Bone marrow (tissue), 2 donors: ENCODE measurements around the gene IGLL5.
A peak's percentile ranks its signal among the peaks of the same experiment; 100 is the strongest.

Experiments
- DNase-seq, 2 donors: peaks; one replicate each; lab custom pipeline; 2025; lab: John Stamatoyannopoulos, UW

Gene IGLL5

DNA sequence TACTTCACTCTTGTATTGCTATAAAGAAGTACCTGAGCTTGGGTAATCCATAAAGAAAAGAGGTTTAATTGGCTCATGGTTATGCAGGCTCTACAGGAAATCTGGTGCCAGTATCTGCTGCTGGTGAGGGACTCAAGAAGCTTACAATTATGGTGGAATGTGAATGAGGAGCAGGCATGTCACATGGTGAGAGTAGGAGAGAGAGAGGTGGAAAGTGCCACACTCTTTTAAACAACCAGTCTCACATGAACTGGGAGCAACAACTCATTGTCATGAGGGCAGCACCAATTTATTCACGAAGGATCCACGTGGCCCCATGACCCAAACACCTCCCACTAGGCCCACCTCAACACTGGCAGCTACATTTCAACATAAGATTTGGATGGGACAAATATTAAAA is 24.6 kb upstream of the IGLL5 start:
- no peak for DNase-seq

DNA sequence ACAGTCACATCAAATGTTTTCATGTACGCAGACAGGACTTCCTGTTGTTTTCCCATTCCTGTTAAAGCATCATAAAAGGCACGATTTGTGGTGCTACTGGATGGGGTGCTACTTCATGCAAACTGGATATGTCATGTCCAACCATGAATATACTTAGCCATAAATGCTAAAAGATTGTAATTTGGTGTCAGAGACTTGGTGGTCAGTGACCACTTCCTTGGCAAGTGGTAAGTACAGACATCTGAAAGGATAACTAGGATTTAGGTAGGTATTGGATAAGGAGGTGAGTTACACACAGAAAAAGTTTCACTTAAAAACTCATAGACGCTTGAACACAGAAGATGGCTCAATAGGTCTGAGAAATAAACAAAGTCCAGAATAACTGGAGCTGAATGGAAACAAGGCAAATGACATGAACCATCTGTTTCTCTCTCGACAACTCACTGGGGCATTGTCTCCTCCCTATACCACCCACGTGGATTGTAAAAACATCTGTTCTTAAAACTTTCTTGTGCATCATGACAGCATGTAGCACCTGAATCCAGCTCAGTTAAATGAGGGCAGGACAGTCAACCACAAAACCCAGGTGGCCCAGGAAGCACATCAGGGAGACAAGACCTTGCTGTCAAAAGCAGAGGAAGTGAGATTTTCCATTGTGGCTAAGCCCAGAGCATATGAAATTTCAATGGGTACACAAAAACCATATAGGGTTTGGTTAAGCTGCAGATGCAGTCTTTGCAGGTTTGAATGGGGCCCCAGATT is 22.1 kb upstream of the IGLL5 start:
- no peak for DNase-seq

DNA sequence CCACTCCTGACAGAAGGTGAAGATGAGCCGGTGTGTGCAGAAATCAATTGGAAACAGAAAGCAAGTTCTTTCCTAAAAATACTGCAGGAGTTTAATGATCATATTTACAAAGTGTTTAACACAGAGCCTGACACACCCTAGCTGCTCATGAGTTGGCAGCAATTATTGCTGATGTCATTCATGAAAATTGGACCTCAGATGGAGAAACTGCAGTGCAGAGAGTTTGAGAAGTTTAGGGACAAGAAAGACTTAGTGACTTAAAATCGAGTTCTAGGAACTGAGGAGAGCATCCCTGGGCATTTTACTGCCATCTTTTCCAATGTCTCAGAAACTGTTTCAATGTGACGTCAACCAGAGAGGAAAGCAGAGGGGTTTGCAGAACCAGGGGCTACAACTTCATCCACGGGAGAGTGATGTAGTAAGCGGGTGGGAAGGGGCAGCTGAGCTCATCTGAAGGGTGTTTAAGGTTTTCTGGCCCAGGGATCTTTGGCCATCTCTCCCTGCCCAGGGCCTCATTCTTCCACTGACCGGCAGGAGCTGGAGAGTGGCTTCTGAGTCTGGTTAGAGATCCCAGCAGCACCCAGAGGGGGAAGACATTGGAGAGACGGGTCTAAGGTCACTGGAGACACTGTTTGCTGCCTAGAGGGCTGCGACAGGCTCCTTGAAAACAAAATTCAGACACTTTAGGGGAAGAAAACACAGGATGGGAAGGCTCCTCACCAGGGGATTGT is 21.1 kb upstream of the IGLL5 start:
- DNase-seq, result no peak

DNA sequence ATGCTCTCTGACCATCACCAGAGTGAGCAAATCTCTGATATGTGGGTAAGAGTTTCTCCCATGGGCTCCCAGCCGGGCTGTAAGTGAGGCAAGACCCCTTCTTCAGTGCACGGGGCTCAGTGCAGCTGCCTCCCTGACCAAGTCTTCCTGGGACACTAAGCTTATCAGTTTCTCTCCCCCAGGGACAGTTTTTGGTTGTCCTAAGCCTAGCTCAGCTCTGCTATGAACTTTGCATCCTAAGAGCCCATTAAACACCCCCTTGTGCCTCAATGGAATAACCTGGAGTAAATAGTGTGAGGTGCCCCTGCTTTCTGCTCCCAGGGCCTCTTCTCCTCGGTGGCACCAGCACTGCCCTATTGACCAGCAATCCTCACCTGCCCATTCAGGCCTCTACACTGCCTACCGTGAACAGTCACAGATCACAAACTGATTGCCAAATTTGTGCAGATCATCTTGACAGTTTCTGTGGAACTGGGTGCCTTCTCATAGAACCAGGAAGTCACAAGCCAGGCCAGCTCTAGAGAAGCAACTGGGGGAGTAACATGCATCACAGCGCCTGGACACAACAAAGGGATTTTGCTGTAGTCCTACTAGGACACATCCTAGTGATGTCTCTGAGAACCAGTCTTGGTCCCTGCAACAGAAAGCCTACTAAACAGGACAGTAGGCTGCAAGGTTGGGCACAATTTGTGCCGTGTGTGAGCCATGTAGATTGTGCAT is 19.5 kb upstream of the IGLL5 start:
- no peak for DNase-seq

DNA sequence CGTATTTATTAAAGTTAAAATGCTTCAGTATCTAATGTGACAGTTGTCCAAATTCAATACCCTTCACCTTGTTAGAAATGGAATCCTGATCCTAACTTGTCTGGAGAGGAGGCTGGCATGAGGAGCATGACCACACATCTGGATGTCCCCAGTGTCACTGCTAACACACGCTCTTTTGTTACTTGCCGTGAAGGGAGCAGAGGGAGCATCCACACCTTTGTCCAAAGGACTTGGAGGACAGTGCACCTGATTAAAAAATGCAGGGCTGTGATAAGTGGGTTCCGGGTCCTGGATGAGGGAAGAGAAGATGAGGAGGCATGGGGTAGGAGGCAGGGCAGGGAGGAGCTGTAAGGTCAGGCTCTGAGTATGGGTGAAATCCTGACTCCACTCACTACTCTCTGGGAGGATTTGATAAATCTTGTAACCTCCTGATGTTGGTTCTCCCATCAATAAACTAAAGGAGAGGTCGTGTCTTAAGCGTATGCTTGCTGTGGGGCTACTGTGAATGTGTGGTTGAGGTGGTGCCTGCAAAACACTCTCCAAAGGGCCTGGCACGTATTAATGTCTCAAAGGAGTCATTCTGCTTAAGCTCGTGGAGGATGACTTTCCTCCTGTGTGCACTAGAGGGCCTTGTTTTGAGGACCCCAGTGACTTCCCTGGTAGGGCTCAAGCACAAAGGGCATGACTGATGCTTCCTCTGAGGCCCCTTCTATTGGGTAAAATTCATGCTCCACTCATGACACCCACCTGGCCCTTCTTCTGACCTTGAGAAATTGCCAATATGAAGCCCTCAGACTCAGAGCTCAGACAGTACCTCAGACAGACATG is 16.8 kb upstream of the IGLL5 start:
- DNase-seq, result no peak

DNA sequence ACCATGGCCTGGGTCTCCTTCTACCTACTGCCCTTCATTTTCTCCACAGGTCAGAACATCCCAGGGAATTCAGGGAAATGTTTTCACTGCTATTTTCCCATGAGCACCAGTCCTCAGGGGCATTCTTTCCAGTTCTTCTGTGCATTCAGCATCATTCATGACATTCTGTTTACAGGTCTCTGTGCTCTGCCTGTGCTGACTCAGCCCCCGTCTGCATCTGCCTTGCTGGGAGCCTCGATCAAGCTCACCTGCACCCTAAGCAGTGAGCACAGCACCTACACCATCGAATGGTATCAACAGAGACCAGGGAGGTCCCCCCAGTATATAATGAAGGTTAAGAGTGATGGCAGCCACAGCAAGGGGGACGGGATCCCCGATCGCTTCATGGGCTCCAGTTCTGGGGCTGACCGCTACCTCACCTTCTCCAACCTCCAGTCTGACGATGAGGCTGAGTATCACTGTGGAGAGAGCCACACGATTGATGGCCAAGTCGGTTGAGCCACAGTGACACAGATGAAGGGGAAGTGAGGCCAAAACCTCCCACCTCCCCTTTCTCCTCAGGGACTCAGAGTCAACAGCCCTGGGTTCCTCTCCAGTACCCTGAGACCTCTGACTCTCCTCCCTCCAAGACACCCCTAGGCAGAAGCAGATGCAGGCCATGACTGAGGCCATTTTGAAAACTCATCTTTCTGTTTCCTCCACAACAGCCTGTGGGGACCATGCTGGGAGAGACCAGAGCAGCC is 15.9 kb upstream of the IGLL5 start:
- no peak for DNase-seq

DNA sequence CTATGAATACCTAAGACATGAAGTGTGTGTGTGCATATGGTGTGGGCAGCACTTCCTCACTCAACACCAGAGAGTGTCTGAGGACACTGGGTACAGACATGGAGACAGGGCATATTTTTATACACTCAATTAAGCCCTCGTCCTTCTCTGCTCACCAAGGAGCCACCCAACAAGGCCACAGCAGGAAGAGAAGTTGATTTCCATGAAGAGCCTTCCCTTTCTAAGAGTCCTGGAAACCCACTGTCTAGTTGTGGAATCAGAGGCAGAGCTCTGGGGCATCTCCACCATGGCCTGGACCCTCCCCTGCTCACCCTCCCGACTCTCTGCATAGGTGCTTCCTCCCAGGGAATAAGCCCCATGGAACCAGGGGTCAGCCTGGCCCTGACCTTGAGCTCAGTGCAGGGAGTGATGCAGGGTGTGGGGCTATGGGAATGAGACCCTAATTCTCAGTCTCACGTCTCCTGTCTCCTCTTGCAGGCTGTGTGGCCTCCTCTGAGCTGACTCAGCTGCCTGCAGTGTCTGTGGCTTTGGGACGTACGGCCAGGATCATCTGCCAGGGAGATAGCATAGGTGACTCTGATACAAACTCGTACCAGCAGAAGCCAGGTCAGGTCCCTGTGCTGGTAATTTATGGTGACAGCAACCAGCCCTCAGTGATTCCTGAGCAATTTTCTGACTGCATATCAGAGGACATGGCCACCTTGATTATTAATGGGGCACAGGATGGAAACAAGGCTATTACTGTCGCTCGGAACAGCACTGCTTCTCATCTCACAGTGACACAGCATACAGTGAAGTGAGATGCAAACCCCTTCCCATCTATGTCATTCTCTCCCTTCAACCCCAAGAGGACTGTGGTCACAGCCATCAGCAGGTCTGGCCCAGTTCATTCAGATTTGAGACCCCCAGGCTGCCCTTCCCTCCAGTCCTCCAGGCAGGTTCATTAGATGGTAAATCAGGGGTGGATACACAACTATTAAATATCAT is 14.6 kb upstream of the IGLL5 start:
- DNase-seq, result no peak

DNA sequence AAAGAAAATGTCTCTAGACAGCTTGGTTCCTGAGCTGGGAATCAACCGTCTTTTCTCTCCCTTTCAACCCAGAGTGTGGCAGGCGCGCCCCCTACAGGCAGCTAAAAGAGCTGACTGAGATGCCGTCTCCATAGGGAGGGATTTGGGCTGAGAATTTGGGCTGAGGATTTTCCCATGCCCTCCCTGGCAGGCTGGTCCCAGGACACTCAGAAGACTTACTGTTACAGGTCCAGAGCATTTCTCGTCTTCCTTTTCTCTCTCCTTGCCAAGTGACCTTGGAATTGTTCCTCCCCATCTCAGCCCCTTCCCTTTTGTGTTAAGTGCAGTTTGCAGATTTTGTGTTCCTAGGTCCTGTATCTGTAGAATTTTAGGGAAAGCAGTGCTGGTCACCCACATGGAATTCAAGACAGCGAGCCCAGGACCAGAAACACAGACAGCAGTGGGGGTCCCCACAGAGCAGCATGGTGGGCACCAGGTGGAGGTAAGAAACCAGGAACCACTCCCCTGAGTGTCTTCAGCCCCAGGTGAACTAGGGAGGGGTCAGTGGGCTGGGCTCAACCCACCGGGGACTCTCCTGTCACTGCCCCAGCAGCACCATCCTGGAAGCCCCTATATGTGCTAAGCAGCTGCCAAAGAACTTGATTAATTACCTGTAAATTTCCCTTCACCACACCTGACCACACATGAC is 9.9 kb upstream of the IGLL5 start:
- peak; percentile 13 to 50 for DNase-seq

DNA sequence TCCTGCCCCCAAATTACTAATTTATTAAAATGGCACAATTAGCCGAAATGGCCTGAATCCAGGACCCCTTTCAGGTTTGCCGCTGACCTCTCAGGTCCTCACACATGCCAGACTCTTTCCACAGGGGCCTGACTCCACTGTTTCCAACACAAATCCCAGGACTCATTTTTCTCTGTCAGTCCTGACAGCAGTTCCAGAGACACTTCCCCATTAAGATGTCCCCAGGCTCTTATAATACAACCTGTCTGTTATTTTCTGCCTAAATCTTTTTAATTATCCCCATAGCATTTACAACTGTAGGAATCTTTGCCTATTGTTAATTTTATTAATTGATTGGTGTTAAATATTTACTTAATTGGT is 9.4 kb upstream of the IGLL5 start:
- DNase-seq, result no peak

DNA sequence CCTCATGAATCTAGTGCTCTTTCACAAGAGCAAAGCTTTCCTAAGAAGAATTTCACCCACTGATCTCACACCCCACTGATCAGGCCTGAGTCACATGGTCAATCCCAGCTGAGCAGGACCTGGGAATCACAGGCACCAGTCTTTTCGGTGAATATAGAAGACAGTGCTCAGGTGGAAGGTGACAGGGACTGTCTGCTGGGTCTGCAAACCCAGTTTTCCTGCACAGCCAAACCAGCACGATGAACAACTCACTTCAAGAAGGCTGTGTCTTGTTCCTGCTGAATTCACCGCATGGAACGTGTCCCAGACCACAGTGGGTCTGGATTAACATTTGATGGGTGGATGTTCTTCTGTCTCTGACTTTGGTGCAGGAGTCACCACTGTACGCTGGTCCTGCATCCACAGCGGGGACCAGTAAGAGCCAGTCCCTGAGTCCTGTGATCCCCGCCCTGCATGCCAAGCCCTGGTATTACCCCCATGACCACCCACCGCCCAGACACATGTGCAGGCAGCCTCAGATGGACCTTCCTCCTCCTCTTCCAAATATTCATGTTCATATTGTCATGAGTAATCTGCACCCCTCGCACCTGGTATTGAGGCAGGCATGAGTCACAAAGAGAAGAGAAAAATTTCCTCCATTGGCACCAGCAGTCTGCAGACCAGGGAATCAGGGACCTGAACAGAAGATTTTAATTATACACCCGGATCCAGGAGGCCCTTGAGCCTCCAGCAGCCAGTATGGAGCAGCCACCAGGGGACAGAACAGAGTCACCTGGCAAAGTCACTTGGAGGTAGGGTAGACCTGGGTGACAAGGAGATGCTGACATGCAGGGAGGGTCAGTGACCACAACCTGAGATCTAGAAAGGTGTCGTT is 8.6 kb upstream of the IGLL5 start:
- DNase-seq, result no peak

DNA sequence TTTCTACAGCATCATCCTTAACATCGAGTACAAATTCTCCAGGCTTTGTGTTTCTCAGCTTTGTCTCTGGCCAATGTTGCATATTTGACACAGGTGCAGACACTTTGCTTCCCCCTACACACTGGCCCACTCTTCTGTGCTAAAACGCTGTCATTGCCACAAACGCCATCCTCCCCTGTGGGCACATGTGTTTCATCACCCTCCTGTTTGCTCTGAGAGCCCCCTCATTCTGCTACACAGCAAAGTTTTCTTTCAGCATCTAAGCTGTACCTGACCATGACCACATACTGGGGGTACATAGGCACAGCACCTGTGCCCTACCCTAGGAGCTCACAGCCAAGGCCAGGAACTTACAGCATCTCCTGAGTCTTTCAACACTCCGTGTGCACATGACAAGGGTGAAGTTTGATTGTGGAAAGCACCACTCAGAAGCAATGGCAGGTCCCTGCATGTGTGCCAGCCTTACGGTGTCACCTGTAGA is 7.9 kb upstream of the IGLL5 start:
- DNase-seq, result no peak

DNA sequence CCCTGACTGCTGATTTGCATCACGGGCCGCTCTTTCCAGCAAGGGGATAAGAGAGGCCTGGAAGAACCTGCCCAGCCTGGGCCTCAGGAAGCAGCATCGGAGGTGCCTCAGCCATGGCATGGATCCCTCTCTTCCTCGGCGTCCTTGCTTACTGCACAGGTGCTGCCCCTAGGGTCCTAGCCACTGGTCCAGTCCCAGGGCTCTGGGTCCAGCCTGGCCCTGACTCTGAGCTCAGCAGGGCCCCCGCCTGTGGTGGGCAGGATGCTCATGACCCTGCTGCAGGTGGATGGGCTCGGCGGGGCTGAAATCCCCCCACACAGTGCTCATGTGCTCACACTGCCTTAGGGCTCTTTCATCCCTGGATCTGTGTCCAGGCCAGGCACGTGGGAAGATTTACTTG is 7.0 kb upstream of the IGLL5 start:
- DNase-seq, result no peak

DNA sequence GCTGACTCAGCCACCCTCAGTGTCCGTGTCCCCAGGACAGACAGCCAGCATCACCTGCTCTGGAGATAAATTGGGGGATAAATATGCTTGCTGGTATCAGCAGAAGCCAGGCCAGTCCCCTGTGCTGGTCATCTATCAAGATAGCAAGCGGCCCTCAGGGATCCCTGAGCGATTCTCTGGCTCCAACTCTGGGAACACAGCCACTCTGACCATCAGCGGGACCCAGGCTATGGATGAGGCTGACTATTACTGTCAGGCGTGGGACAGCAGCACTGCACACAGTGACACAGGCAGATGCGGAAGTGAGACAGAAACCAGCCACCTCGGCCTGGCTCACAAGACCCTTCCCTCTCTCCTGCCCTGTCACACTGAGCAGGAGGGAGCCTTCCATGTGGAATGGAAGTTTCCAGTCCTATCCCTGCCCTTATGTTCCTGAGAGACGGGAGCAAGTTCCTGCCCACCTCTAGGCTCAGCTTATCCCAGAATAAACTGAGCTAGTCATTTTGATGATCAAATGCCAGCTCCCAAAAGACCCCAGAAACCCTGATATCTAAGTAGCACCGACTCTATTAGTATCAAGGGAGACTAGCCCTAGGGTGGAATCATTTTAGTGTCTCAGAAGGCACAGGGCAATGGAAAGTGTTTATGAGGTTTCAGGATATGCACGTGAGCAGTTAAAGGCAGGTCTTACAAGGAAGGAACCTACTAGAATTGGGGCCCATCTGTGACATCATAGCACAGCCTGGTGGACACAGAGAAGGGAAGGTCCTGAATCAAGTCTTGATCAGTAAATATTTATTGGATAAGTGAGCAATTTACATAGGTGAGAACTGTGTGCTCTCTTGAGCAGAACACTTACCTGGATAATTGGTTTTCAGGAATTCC is 6.3 kb upstream of the IGLL5 start:
- DNase-seq, result no peak

DNA sequence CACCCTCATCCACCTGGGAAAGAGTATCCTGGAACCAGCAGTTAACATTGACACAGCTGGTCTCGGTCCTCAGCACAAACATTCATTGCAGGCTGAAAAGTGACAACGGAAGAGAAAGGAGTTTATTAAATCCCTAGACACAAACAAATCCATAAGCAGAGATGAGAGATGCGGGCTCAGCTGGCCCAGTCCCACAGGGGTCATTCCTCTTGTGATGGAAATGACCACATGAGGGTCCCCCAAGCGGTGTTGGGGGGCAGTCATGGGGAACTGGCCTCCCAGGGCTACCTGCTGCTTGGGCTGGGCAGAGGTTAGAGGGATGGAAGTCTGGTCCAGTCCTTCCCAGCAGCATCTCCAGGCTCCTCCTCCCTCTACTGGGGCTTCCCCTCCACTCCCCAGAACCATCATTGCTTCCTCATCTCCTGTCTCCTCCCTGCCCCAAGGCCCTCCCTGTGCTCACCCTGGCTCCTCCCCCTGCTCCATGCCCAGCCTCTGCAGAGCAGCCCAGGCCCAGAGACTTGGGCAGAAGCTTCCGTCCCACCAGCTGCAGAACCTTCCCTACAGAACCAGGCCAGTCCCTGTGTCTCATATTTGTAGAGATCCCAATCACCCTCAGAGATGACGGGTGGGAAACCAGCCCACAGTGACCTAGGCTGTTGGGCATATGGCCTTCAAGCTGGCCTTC is 5.4 kb upstream of the IGLL5 start:
- DNase-seq, result peak; percentile 17 to 18

DNA sequence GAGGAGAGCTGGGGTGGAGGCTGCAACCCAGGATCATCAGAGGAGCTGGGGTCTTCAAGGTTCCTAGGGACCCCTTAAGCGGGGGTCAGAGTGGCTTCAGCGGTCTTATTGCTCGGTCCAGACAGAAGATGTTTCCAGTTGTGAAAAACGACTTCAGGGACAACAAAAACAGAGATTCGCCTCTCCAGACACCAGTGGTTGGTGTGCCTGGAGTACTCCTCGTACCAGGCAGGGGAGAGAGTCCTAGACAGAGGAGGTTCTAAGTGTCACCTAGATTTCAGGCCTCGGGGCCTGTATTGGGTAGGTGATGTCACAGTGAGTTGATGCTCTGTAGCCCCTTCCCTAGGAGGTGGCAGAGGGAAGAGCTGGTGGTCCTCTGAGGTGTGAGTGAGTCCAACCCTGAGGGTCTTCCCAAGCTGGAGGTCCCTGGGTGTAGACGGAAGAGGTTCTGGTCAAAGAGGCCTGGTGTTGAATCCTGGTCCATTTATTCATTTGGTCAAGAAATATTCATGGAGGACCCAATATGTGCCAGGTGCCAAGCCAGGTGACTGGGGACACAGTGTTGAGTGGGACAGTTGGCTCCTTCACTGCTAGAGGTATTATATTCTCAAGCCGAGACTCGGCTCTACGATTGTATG is 4.4 kb upstream of the IGLL5 start:
- no peak for DNase-seq
